Activated CD4-positive, alpha-beta T cell treated with anti-CD3 and anti-CD28 coated beads, Interleukin-2, amount 10 ng/mL, durations not matched to agents 7 days and 5 days (primary cell): Measurements from ENCODE around the gene P4HA1. TPM values are rescaled to one million over a fixed set of nuclear protein-coding genes. Genes with fewer than 3 reads are reported as not detected.
"Not testable (repeated sequence)": the region's sequence is repeated elsewhere in the genome, so short reads cannot be mapped to it uniquely, and the experiment has no call there.

Source experiments
- CTCF ChIA-PET: fragments of 350-600 bp; sonication (Branson Sonifier 250); formaldehyde crosslinking; loops from one replicate; lab custom pipeline; 2021; ENCODE audit warnings: antibody characterized with exemption; lab: Charles Lee
- POLR2A ChIA-PET: fragments of 350-600 bp; sonication (Branson Sonifier 250); formaldehyde crosslinking; loops from one replicate; lab custom pipeline; 2021; ENCODE audit warnings: antibody characterized with exemption; lab: Charles Lee
- DNase-seq: peaks from one replicate; pipeline ENCODE4 v3.0.0-alpha.2; 2020
- H3K27ac Mint-ChIP-seq: one replicate; pipeline ENCODE4 v1.8.0; 2021; ENCODE audit warnings: mild to moderate bottlenecking, moderate library complexity, mixed read lengths
- H3K27me3 Mint-ChIP-seq: one replicate; pipeline ENCODE4 v1.8.0; 2021; ENCODE audit warnings: mixed read lengths
- H3K36me3 Mint-ChIP-seq: one replicate; pipeline ENCODE4 v1.8.0; 2021; ENCODE audit warnings: low read depth, mixed read lengths
- H3K4me1 Mint-ChIP-seq: one replicate; pipeline ENCODE4 v1.8.0; 2021; ENCODE audit warnings: mixed read lengths
- H3K4me3 Mint-ChIP-seq: one replicate; pipeline ENCODE4 v1.8.0; 2021; ENCODE audit warnings: mild to moderate bottlenecking, moderate library complexity, mixed read lengths
- H3K9me3 Mint-ChIP-seq: one replicate; pipeline ENCODE4 v1.8.0; 2021; ENCODE audit warnings: mixed read lengths
- total RNA-seq, 2 experiments: library from RNA; stranded (reverse); gene quantifications; one replicate each; pipeline ENCODE4 v1.2.3, GENCODE V29; 2021

P4HA1 gene
- total RNA-seq, 2 experiments from 2014 or later, result 31.4 to 32.9 TPM

DNA sequence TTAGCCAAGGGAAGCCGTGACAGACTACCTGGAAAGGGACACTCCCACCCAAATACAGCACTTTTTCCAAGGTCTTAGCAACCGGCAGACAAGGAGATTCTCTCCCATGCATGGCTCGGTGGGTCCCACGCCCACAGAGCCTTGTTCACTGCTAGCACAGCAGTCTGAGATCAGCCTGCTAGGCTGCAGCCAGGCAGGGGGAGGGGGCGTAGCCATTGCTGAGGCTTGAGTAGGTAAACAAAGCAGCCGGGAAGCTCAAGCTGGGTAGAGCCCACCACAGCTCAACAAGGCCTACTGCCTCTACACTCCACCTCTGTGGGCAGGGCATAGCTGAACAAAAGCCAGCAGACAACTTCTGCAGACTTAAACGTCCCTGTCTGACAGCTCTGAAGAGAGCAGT, 106.9 kb downstream of the P4HA1 start:
- H3K4me3 Mint-ChIP-seq, H3K9me3 Mint-ChIP-seq, H3K4me1 Mint-ChIP-seq, POLR2A ChIA-PET, CTCF ChIA-PET, H3K27ac Mint-ChIP-seq, H3K27me3 Mint-ChIP-seq, DNase-seq: not testable (repeated sequence)
- H3K36me3 Mint-ChIP-seq, result peaks cover 34% of the 10 kb centered on the region

DNA sequence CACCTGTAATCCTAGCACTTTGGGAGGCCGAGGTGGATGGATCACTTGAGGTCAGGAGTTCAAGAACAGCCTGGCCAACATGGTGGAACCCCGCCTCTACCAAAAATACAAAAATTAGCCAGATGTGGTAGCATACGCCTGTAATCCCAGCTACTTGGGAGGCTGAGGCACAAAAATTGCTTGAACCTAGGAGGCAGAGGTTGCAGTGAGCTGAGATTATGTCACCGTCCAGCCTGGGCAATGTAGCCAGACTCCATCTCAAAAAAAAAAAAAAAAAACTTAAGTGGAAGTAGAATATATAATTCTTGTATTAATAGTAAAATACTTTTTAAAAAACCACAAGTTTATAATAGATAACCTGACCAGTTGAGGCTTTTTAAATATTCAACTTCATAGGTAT, 112.0 kb downstream of the P4HA1 start:
- CTCF ChIA-PET, H3K27ac Mint-ChIP-seq, H3K27me3 Mint-ChIP-seq, DNase-seq, H3K4me3 Mint-ChIP-seq, H3K4me1 Mint-ChIP-seq: not testable (repeated sequence)
- Mint-ChIP-seq H3K36me3 (peaks cover 12% of the 10 kb centered on the region), H3K9me3 (peaks cover 17% of the 10 kb centered on the region)
- POLR2A ChIA-PET, result interaction anchor here (0.6 kb wide), 1 partner anchor 469 kb away, joined by 8 read pairs; no protein-coding TSS in a partner anchor

DNA sequence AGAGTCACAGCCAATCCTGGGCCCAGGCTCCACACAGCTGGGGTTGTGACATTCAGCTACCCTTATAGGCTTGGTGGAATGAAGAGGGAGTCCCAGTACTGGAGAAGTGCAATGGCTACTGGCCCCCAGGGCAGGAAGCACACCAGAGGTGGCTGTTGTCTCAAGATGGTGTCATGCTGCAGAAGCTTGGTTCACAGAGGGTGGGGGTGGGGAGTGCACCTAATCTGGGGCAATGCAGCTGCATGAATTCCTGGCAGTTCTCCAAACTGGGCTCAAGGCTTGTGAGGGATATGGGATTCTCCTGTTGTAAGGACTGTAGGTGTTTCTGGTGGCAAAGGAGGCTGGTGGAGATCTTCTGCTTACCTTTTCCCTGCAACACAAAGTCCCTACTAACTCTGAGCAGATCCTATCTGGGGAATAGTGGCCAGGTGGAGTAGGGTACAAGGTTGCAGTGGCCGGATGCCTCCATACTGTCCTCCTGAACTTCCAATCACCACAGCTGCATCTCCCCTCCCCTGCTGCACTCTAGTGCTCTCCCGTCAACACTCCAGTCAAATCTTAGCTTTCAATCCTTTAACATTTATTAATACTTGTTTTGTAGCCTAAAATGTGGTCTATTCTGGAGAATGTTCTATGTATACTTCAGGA, 114.7 kb downstream of the P4HA1 start:
- Mint-ChIP-seq H3K36me3 (peaks cover 10% of the 10 kb centered on the region), H3K27me3 (peaks cover 13% of the 10 kb centered on the region), H3K27ac (no peak overlapping the region), H3K4me1 (no peaks in the 10 kb centered on the region), H3K9me3 (peaks cover 38% of the 10 kb centered on the region), H3K4me3 (no peak overlapping the region)
- POLR2A ChIA-PET, result no interaction called here
- CTCF ChIA-PET, result interaction anchor here (1.0 kb wide), 1 partner anchor 19 kb away, joined by 3 read pairs; no protein-coding TSS in a partner anchor
- no peak for DNase-seq

DNA sequence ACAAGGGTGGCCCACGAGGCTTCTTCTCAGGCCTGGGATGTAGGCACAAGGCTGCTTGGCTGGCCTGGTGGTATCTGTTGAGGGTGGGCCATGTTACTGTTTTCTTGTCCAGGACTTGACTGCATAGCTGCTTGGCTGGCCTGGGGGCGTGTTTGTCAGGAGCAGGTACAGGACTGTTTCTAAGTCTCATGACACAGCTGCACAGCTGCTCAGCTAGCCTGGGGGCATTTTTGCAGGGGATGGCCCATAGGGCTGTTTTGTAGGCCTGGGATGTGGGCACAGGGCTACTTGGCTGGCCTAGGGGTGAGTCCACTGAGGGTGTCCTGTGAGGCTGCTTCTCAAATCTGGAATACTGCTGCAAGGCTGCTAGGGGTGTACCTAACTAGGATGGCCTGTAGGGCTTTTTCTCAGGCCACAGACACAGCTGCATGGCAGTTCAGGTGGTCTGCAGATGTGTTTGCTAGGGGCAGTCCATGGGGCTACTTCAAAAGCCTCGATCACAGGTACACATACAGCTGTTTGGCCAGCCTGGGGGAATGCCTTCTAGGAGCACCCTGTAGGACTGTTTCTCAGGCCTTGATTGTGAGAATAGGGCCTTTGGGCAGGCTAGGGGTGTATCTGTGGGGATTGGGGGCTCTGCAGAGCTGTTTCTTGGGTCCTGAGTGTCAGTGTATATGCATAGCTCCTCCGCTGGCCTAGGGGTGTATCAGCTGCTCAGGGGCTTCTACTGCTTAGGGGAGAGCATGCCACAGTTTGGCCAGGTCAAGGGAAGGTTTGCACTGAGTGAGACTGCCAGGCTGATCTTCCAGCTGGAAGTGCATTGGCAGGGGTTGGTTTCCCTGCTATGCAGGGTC, 115.4 kb downstream of the P4HA1 start:
- H3K27me3 Mint-ChIP-seq, result peaks cover 15% of the 10 kb centered on the region
- H3K27ac Mint-ChIP-seq, result no peak overlapping the region
- no peaks in the 10 kb centered on the region for H3K4me1 Mint-ChIP-seq
- ChIA-PET CTCF (interaction anchor here (0.5 to 1.0 kb wide), 2 partner anchors 20 to 854 kb away, joined by 3 read pairs; no protein-coding TSS in a partner anchor), POLR2A (no interaction called here)
- peaks cover 10% of the 10 kb centered on the region for H3K36me3 Mint-ChIP-seq
- H3K4me3 Mint-ChIP-seq, result no peak overlapping the region
- DNase-seq, result no peak
- H3K9me3 Mint-ChIP-seq, result peaks cover 40% of the 10 kb centered on the region

DNA sequence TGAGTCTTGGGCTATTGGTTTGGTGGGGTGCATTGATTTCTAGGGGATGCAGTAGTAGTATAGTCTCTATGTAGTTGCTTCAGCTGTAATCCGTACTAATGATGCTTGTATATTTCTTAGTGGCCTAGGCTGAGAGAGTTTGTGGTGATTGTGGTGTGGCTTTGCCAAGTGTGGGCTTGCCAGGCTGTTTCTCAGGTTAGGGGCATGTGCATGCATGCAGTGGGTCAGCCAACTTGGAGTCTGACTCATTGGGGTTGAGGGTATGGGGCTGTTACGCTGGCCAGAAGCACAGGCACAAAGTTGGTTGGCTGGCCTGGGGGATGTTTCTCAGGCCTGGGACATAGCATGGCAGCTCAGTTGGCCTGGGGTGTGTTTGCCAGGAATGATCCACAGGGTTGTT, 116.3 kb downstream of the P4HA1 start:
- H3K9me3 Mint-ChIP-seq, result peaks cover 43% of the 10 kb centered on the region
- POLR2A ChIA-PET, result no interaction called here

DNA sequence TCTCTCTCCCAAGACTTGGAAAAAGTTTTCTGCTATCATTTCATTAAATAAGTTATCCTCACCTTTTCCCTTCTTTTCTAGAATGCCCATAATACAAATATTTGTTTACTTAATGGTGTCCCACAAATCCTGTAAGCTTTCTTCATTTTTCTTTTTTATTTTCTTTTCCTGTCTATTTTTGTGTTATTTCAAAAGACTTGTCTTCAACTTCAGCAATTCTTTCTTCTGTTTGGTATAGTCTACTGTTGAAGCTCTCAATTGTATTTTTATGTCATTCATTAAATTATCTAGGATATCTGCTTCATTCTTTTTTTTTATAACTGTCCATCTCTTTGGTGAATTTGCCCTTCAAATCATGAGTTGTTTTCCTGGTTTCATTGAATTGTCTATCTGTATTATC, 117.0 kb downstream of the P4HA1 start:
- Mint-ChIP-seq H3K4me3 (no peak overlapping the region), H3K9me3 (peaks cover 45% of the 10 kb centered on the region), H3K4me1 (no peaks in the 10 kb centered on the region), H3K27me3 (peaks cover 23% of the 10 kb centered on the region), H3K36me3 (peaks cover 10% of the 10 kb centered on the region), H3K27ac (no peak overlapping the region)
- CTCF ChIA-PET, result no interaction called here
- no peak for DNase-seq
- POLR2A ChIA-PET, result no interaction called here

More for the DNA sequence above, 116.3 kb downstream of the P4HA1 start:
- Mint-ChIP-seq H3K36me3 (peaks cover 10% of the 10 kb centered on the region), H3K4me3 (no peak overlapping the region), H3K27ac (no peak overlapping the region), H3K27me3 (peaks cover 20% of the 10 kb centered on the region), H3K4me1 (no peaks in the 10 kb centered on the region)
- DNase-seq, result no peak
- CTCF ChIA-PET, result no interaction called here

DNA sequence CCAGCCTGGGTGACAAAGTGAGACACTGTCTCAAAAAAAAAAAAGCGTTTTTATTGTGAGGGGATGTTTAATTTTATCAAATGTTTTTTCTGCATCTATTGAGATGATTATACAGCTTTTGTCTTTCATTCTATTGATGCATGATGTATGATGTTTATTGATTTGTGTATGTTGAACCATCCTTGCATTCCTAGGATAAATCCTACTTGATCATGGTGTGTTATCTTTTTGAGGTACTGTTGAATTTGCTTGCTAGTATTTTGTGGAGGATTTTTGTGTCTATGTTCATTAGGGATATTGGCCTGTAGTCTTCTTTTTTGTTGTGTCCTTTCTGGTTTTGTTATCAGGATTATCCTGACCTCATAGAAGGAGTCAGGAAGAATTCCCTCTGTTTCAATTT, 119.8 kb downstream of the P4HA1 start:
- ChIA-PET POLR2A (no interaction called here), CTCF (no interaction called here)
- peaks cover 31% of the 10 kb centered on the region for H3K27me3 Mint-ChIP-seq
- no peak overlapping the region for H3K27ac Mint-ChIP-seq
- no peaks in the 10 kb centered on the region for H3K4me1 Mint-ChIP-seq
- peaks cover 10% of the 10 kb centered on the region for H3K36me3 Mint-ChIP-seq
- peaks cover 36% of the 10 kb centered on the region for H3K9me3 Mint-ChIP-seq
- DNase-seq, result no peak
- H3K4me3 Mint-ChIP-seq, result no peak overlapping the region

Other genes with a start within 250 kb of the P4HA1 start
- not detected for gene OIT3, start 203.1 kb downstream of the P4HA1 start, total RNA-seq
- not detected for gene PLA2G12B, start 142.1 kb downstream of the P4HA1 start, total RNA-seq
- gene NUDT13, start 13.6 kb upstream of the P4HA1 start, total RNA-seq, result 1 to 10 TPM; 1.5 TPM
- gene ECD, start 71.1 kb upstream of the P4HA1 start, total RNA-seq, result 10 to 100 TPM; 30.5 to 31.7 TPM
- 10 to 100 TPM; 15.2 to 17.0 TPM for gene FAM149B1, start 71.3 kb upstream of the P4HA1 start, total RNA-seq
- 10 to 100 TPM; 54.8 to 63.6 TPM for gene DNAJC9, start 150.4 kb upstream of the P4HA1 start, total RNA-seq
- 10 to 100 TPM; 91.3 to 95.4 TPM for gene MRPS16, start 155.8 kb upstream of the P4HA1 start, total RNA-seq